ENCODE measurements around the gene RPL38. TPM values are rescaled to one million over a fixed set of nuclear protein-coding genes. Genes with fewer than 3 reads are reported as not detected.

RPL38 gene
- total RNA-seq, result 2,904 TPM

- peak; percentile 94 to 95 for DNase-seq (ENCODE audit: low spot score in 2 of 2)
- FAIRE-seq, result no peak
Observed at GRCh38 chr17:74203439-74204240, at the start of gene RPL38. Gene RPL38 (plus strand): TSS chr17:74203678. CDS start chr17:74203956, 278 bp downstream.

DNA sequence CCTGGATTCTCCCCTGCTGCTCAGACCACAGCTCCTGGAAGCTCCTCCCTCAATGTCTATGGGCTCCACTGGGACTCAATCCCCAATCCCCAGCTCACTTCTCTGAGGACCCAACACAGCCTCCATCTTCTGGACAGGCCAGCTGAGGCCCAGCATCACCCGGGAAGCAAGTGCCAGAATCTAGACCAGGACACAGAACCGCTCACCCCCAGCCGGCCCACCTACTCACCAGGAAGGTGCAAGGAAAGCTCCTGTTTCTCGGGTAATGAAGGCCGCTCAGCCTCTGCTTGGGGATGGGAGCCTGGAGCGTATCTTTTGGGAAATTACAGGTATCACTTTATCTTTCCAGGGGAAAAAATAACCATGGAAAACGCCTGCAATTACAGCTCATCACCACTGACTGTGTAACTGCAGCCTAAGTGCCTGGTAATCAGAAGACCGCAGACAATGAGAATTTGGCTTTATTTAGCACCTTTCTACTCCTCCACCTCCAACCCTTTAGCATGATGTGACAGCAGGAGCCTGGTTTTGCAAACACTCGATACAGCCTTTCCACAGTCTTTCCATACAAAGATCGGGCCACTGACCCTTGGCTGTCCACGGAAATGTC lies 49.6 kb upstream of the RPL38 start:
- DNase-seq (ENCODE audit: low spot score in 2 of 2), result no peak
- no peak for FAIRE-seq

- no peak for DNase-seq (ENCODE audit: low spot score in 2 of 2)
Observed at GRCh38 chr17:74156878-74157277, 46.6 kb upstream of the RPL38 start.

DNA sequence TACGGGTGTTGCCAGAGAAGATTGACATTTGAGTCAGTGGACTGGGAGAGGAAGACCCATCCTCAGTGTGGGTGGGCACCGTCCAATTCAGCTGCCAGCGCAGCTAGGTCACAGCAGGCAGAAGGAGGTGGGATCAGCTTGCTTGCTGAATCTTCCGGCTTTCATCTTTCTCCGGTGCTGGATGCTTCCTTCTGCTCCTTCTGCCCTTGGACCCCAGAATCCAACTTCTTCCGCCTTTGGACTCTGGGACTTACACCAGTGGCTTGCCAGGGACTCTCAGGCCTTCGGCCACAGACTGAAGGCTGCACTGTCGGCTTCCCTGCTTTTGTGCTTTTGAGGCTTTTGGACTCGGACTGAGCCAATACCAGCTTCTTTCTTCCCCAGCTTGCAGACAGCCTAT lies 46.1 kb upstream of the RPL38 start:
- FAIRE-seq, result no peak
- no peak for DNase-seq (ENCODE audit: low spot score in 2 of 2)

More at GRCh38 chr17:74156878-74157277, 46.6 kb upstream of the RPL38 start:
- FAIRE-seq, result no peak

DNA sequence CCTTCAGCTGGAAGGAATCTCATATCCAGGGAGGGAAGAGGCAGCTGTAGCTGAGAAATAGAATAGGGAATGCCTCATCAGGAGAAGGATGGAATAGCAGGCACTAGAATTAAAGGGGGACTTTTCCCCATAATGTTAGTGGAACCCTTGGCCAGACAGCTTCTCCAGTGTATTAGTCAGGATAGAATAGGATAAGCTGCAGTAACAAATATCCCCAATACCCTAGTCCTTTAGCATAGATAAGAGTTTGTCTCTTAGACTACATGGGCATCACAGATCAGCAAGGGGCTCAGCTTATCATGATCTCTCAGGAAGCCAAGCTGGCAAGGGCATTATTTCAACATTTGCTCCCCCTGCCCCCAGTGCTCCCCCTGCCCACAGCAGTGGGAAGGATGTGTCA lies 44.7 kb upstream of the RPL38 start:
- FAIRE-seq (no peak), DNase-seq (ENCODE audit: low spot score in 2 of 2) (no peak)

- no peak for DNase-seq (ENCODE audit: low spot score in 2 of 2)
- no peak for FAIRE-seq
Observed at GRCh38 chr17:74159226-74159840, 44.1 kb upstream of the RPL38 start.

DNA sequence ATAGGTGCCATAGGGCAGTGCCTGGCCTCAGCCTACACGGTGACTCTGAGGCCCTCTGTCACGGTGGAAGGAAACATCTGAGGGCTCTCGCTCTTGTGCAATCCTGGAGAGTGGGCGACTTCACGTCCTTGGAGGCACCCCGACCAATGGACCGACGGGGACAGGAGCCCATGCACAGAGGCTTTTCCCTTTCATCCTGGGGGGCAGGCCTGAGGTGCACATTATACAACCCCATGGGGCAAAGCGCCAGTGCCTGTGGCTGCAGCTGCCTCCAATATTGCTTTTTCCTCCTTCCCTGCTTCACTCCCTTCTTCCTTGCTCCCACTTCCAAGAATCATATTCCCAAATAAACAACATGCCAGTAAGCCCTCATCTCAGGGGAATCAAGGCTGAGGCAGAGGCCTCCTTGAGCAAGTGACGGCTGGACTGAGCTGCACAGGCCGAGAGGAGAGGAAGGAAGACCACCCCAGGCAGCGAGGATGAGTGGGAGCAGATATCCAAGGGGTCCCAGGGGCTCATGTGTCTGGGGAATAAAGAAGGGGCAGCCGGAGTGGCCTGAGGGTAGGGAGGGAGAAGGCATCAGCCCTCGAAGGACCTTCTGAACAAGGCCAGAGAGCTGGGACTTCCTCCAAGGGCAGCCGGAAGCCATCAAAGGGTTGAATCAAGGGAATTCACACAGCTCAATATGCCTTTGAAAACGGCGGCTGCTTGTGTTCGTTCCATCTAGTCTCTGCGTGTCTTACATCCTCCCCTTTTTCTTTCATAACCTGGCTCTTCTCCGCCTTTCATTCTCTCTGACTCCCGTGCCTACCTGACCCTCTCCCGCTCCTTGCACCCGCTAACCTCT lies 42.6 kb upstream of the RPL38 start:
- FAIRE-seq (no peak), DNase-seq (ENCODE audit: low spot score in 2 of 2) (no peak)

- FAIRE-seq, result no peak
- DNase-seq (ENCODE audit: low spot score in 2 of 2), result no peak
Observed at GRCh38 chr17:74161503-74161875, 42.0 kb upstream of the RPL38 start.

- no peak for DNase-seq (ENCODE audit: low spot score in 2 of 2)
- no peak for FAIRE-seq
Observed at GRCh38 chr17:74163271-74163821, 40.1 kb upstream of the RPL38 start.

GRCh38 chr17:74163836-74164235 lies 39.6 kb upstream of the RPL38 start:
- no peak for DNase-seq (ENCODE audit: low spot score in 2 of 2)
- FAIRE-seq, result no peak

DNA sequence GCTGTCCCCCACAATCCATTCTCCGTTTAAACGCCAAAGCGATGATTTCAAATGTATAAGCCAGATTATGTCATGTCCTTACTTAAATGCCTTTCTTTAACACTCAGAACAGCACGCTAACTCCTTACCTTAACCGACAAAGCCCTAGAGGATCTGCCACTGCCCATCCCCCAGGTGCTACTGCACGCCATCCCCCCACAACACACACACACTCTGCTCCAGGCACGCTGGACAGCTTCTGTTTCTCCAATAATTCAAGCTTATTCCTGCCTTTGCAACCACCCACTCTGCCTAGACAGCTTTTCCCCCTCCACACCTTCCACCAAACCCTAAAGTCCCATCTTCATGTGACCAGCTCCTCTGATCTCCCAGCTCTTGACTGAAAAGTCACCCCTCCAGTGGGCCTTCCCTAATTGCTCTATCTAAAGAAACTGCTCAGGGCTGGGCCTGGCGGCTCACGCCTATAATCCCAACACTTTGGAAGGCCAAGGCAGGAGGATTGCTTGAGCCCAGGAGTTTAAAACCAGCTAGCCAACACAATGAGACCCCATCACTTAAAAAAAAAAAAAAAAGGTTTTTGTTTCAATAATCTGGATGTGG lies 38.9 kb upstream of the RPL38 start:
- DNase-seq (ENCODE audit: low spot score in 2 of 2) (no peak), FAIRE-seq (no peak)

GRCh38 chr17:74165797-74166365 lies 37.6 kb upstream of the RPL38 start:
- no peak for DNase-seq (ENCODE audit: low spot score in 2 of 2)
- no peak for FAIRE-seq

GRCh38 chr17:74170924-74171323 lies 32.6 kb upstream of the RPL38 start:
- FAIRE-seq (no peak), DNase-seq (ENCODE audit: low spot score in 2 of 2) (no peak)

DNA sequence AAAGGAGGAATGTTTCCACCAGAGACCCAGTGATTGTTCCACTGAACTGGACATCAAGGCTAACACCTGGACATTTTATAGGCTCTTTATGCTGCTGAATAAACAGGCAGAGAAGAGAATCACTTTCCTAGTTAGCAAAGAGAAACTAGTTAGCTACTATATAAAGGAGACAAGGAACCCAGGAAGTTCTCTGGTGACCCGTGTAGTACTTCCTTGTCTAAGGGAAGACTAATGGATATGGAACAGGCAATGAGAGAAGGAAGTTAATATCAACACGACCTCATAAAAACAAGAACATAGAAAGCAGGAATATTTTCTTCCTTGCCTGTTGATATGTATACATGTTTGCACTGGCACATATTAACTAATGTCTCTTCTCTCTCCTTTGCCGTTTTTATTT lies 30.8 kb upstream of the RPL38 start:
- DNase-seq (ENCODE audit: low spot score in 2 of 2) (no peak), FAIRE-seq (no peak)

GRCh38 chr17:74176546-74177001 lies 26.9 kb upstream of the RPL38 start:
- DNase-seq (ENCODE audit: low spot score in 2 of 2) (peak in 1 of 2 donors; percentile 66), FAIRE-seq (no peak)

DNA sequence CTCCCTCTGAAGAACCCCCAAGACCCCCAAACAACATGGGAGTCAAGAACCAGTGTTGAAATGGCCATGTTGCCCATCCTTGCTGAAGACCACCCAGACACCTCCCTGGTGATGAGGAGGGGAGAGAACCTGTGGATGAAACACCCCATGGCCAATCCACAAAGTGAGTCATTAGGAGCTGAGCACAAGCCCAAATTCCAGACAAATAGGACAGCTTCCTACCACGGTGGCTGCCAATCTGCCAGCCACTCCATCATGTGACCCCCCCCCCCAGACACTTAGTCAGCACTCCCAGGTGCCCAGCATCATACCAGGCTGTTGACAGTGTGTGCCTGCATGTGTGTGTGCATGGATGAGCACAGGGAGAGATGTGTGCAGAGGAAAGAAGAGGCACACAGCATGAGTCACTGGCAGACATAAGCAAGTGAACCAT lies 26.4 kb upstream of the RPL38 start:
- no peak for DNase-seq (ENCODE audit: low spot score in 2 of 2)
- FAIRE-seq, result no peak

DNA sequence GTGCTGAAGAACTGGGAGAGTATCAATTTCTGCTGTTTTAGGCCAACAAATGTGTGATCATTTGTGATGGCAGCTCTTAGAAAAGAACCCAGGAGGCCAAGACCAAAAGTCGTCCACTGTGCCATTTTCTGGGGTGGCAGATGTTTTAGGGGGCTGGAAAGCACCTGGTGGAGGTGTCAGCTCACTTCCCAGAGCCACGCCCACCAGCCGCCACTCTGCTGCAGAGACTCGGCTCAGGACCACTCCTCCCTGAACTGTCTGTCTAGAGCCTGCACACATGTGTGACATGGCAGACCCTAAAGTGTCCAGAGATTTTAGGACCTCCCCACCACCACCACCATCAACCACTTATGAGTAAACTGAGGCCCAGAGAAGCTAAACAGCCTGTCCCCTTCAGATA lies 23.9 kb upstream of the RPL38 start:
- no peak for FAIRE-seq
- DNase-seq (ENCODE audit: low spot score in 2 of 2), result no peak

DNA sequence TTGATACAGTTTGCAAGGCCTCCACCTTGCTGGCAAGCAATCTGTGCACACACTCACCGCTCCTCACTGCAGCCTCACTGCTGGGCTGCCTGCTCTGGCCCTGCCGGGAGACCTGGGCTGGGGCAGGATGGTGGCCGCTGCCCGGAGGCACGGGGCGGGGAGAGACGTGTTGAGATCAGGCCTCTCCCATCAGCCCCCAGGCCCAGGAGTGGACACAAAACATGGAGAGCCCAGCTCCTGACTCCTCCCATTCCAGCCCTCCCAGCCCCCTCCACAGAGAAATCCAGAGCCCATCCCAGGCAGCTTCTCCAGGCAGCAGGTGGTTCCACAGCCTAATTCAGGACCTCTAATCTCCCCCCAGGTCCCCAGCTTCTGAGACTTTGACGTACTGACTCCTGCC lies 23.1 kb upstream of the RPL38 start:
- no peak for FAIRE-seq
- no peak for DNase-seq (ENCODE audit: low spot score in 2 of 2)

GRCh38 chr17:74181341-74181740 lies 22.1 kb upstream of the RPL38 start:
- DNase-seq (ENCODE audit: low spot score in 2 of 2) (no peak), FAIRE-seq (no peak)
